Esophagus squamous epithelium (tissue), 5 donors: ENCODE measurements around the gene GSK3B. TPM values are rescaled to one million over a fixed set of nuclear protein-coding genes. Genes with fewer than 3 reads are reported as not detected.
"Not testable (repeated sequence)": the region's sequence is repeated elsewhere in the genome, so short reads cannot be mapped to it uniquely, and the experiment has no call there.

ENCODE experiments used
- DNase-seq: peaks from one replicate; lab custom pipeline; 2025; lab: John Stamatoyannopoulos, UW
- H3K27ac ChIP-seq, 4 donors: fragments of 200-600 bp; sonication (generic); one replicate each; pipeline ENCODE4 v1.5.1; 2016 to 2019; ENCODE audit warnings: mild to moderate bottlenecking in 1 of 4
- H3K27me3 ChIP-seq, 4 donors: fragments of 200-600 bp; sonication (generic); 1 replicate in 3 of 4; 2 replicates in 1 of 4; pipeline versions ENCODE4 v1.5.1 to v1.6.0; 2017 to 2021; ENCODE audit warnings: antibody characterized with exemption in 1 of 4
- H3K36me3 ChIP-seq, 3 donors: fragments of 200-600 bp; sonication (generic); one replicate each; pipeline ENCODE4 v1.5.1; 2016 to 2019
- H3K4me1 ChIP-seq, 3 donors: fragments of 200-600 bp; sonication (generic); one replicate each; pipeline ENCODE4 v1.5.1; 2017 to 2019
- H3K4me3 ChIP-seq, 4 donors: fragments of 200-600 bp; sonication (generic); 1 replicate in 3 of 4; 2 replicates in 1 of 4; pipeline ENCODE4 v1.5.1; 2016 to 2019; ENCODE audit warnings: mild to moderate bottlenecking in 2 of 4, moderate library complexity in 1 of 4
- H3K9me3 ChIP-seq, 3 donors: fragments of 200-600 bp; sonication (generic); one replicate each; pipeline ENCODE4 v1.5.1; 2016 to 2019
- POLR2A ChIP-seq, 4 donors: fragments of 450-650 bp; IDR thresholded peaks; one replicate each; pipeline ENCODE4 v1.6.1; 2017; ENCODE audit warnings: antibody characterized with exemption in 4 of 4, mild to moderate bottlenecking in 4 of 4, moderate library complexity in 3 of 4
- WGBS, 2 donors: methylation state at CpG; one replicate each; pipeline ENCODE4 v1.1.5; 2018; 5-methylcytosine and 5-hydroxymethylcytosine counted together
- intact Hi-C: fragments of 100-400 bp; cut with DNase I; formaldehyde crosslinking; loops from one replicate; pipeline ENCODE4 v1.15.0; 2022
- total RNA-seq, 4 donors: library from RNA; depleted of rRNA; stranded (reverse); fragments of >200 nt; gene quantifications; one replicate each; pipeline ENCODE4 v1.1.0, GENCODE V29; 2016
- TF ChIP-seq, protein P1 (sequence below), 6 experiments: fragments of 450-650 bp in 4 of 6; fragments of 200-600 bp in 2 of 6; sonication (generic) in 2 of 6; IDR thresholded peaks; one replicate each; pipeline ENCODE4 v1.5.1; 2016 to 2019; ENCODE audit warnings: antibody characterized with exemption in 6 of 6, mild to moderate bottlenecking in 4 of 6, moderate library complexity in 4 of 6
- donor health status: DM: yes; HTN: yes; CAD: no.

Gene GSK3B
- total RNA-seq, 4 donors from 2014 or later, result 24.1 to 38.9 (median 34.5) TPM

DNA sequence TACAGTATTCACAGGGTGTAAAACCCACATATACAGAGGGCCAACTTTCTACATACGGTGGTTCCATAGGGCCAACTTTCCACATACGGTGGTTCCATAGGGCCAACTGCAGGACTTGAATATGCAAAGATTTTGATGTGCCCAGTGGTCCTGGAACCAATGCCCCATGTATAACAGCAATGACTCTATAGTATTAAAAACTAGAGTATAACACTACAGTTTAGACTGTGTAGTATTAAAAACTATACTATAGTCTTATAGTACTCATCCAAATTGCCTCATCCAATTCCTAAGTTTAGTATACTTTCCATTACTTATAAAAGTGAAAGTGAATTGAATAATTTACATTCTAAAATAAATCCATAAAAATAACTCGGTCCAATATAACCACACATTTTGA is 75.9 kb downstream of the GSK3B start:
- H3K36me3 ChIP-seq, result no peaks in the 10 kb centered on the region
- no peaks in the 10 kb centered on the region for H3K27me3 ChIP-seq
- no peak for DNase-seq
- no peaks in the 10 kb centered on the region for H3K9me3 ChIP-seq
- TF ChIP-seq, protein P1, sequence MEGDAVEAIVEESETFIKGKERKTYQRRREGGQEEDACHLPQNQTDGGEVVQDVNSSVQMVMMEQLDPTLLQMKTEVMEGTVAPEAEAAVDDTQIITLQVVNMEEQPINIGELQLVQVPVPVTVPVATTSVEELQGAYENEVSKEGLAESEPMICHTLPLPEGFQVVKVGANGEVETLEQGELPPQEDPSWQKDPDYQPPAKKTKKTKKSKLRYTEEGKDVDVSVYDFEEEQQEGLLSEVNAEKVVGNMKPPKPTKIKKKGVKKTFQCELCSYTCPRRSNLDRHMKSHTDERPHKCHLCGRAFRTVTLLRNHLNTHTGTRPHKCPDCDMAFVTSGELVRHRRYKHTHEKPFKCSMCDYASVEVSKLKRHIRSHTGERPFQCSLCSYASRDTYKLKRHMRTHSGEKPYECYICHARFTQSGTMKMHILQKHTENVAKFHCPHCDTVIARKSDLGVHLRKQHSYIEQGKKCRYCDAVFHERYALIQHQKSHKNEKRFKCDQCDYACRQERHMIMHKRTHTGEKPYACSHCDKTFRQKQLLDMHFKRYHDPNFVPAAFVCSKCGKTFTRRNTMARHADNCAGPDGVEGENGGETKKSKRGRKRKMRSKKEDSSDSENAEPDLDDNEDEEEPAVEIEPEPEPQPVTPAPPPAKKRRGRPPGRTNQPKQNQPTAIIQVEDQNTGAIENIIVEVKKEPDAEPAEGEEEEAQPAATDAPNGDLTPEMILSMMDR (IDR thresholded peaks at IDR 0.05), result no peak
- TF ChIP-seq POLR2A (IDR thresholded peaks at IDR 0.05), result no peak
- no peak overlapping the region for H3K4me3 ChIP-seq
- H3K27ac ChIP-seq, result no peak overlapping the region
- peaks cover 0 to 32% (median 9%) of the 10 kb centered on the region in 3 donors for H3K4me1 ChIP-seq
- 84 to 89% methylated on average over 3 of the region's 3 CpGs for WGBS, 2 donors
- intact Hi-C loops, result no loop called here

DNA sequence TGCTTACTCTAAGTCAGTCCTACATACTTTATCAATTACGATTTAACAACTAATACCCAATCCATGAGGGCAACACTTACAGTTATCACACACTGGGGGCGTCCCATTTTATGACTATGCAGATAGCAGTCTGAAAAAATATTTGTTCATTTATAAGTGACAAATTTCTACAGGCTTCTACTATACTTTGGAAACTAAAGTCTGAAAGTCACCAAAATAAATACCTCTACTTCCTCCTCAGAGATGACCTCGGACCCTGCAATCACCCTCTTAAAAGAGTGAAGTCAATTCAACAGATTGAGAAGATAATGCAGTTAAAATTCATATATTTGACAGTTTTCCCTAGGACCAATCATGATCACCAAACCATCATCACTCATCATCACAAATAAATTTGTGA is 76.6 kb downstream of the GSK3B start:
- H3K36me3 ChIP-seq, result no peaks in the 10 kb centered on the region
- no peak overlapping the region for H3K4me3 ChIP-seq
- H3K9me3 ChIP-seq, result no peaks in the 10 kb centered on the region
- no peaks in the 10 kb centered on the region for H3K27me3 ChIP-seq
- 79 to 91% methylated on average over 3 of the region's 3 CpGs for WGBS, 2 donors
- H3K27ac ChIP-seq, result no peak overlapping the region
- no peak for TF ChIP-seq POLR2A (IDR thresholded peaks at IDR 0.05)
- TF ChIP-seq, protein P1 (IDR thresholded peaks at IDR 0.05), result no peak
- intact Hi-C loops, result no loop called here
- DNase-seq, result no peak
- H3K4me1 ChIP-seq, result peaks cover 0 to 39% (median 9%) of the 10 kb centered on the region in 3 donors

DNA sequence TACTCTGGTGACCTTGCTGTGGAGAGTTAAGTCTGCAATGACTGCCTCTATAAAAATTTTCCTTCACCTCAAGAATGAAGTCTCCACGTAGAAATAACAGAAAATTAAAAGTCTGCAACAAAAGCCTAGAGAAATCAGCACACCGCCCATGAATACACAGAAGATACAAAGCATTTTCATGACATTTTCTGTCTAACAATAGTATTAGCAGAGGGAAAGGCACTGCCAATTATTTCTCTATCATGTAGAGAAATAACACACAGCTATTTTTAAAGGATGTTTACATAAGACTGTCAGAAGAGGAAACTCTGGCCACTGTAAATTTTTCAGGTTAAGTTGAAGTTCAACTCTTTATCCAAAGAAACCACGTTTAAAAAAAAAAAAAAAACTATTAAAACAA is 80.8 kb downstream of the GSK3B start:
- no peaks in the 10 kb centered on the region for H3K36me3 ChIP-seq
- no peak overlapping the region for H3K4me3 ChIP-seq
- 34 to 39% methylated on average over 3 of the region's 3 CpGs for WGBS, 2 donors
- intact Hi-C loops, result no loop called here
- peaks cover 0 to 36% (median 9%) of the 10 kb centered on the region in 3 donors for H3K4me1 ChIP-seq
- no peaks in the 10 kb centered on the region for H3K27me3 ChIP-seq
- TF ChIP-seq, protein P1 (IDR thresholded peaks at IDR 0.05), result no peak
- H3K27ac ChIP-seq, result no peak overlapping the region
- no peaks in the 10 kb centered on the region for H3K9me3 ChIP-seq
- no peak for DNase-seq

DNA sequence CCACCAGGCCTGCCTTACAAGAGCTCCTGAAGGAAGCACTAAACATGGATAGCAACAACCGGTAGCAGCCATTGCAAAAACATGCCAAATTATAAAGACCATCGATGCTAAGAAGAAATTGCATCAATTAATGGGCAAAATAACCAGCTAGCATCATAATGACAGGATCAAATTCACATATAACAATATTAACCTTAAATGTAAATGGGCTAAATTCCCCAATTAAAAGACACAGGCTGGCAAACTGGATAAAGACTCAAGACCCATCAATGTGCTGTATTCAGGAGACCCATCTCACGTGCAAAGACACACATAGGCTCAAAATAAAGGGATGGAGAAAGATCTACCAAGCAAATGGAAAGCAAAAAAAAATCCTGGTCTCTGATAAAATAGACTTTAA is 88.5 kb downstream of the GSK3B start:
- Histone ChIP-seq H3K36me3 (peaks cover 0 to 13% (median 0%) of the 10 kb centered on the region in 3 donors), H3K4me1 (peaks cover 0 to 12% (median 0%) of the 10 kb centered on the region in 3 donors)
- H3K4me3 ChIP-seq, H3K9me3 ChIP-seq, H3K27me3 ChIP-seq, H3K27ac ChIP-seq, DNase-seq, intact Hi-C loops: not testable (repeated sequence)
- WGBS, 2 donors, result 93 to 98% methylated on average over 3 of the region's 3 CpGs

DNA sequence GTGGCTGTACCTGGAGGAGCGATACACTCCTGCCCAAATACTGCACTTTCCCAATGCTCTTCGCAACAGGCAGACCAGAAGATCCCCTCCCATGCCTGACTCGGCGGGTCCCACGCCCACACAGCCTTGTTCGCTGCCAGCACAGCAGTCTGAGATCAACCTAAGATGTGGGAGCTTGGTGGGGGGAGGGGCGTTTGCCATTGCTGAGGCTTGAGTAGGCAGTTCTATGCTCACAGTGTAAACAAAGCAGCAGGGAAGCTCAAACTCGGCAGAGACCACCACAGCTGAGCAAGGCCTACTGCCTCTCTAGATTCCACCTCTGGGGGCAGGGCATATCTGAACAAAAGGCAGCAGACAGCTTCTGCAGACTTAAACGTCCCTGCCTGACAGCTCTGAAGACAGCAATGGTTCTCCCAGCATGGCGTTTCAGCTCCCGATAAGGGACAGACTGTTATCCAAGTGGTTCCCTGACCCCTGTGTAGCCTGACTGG is 90.2 kb downstream of the GSK3B start:
- intact Hi-C loops, result not testable (repeated sequence)

DNA sequence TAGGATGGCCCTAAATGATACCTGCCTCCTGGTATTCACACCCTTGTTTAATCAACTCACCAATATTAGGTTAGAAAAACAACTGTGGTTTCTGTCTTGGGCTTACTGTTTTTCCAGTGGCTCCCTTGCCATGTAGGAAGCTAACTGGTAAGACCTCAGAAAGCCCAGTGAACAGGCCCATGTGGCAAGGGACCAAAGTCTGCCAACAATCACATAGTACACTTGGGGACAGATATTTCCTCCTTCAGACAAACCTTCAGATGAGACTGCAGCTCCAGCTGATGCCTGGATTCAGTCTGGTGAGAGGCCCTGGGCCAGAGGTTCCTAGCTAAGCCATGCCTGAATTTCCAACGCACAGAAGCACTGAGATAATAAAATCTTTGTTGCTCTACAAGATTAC is 96.1 kb downstream of the GSK3B start:
- no peak overlapping the region for H3K27ac ChIP-seq
- no peaks in the 10 kb centered on the region for H3K4me1 ChIP-seq
- DNase-seq, result no peak
- TF ChIP-seq POLR2A (IDR thresholded peaks at IDR 0.05), result no peak
- TF ChIP-seq, protein P1 (IDR thresholded peaks at IDR 0.05), result no peak
- H3K4me3 ChIP-seq, result no peak overlapping the region
- no peaks in the 10 kb centered on the region for H3K9me3 ChIP-seq
- WGBS, 2 donors, result 47 to 100% methylated on average over 1 of the region's 1 CpG
- intact Hi-C loops, result no loop called here
- peaks cover 0 to 27% (median 0%) of the 10 kb centered on the region in 3 donors for H3K36me3 ChIP-seq
- no peaks in the 10 kb centered on the region for H3K27me3 ChIP-seq

More for the DNA sequence above, 90.2 kb downstream of the GSK3B start:
- not testable (repeated sequence) for H3K9me3 ChIP-seq, DNase-seq, H3K27ac ChIP-seq, H3K4me3 ChIP-seq, H3K27me3 ChIP-seq
- 61% methylated on average over 4 of the region's 11 CpGs; no CpG with 5 or more reads in 1 of the 2 donors for WGBS, 2 donors
- Histone ChIP-seq H3K36me3 (peaks cover 0 to 15% (median 0%) of the 10 kb centered on the region in 3 donors), H3K4me1 (peaks cover 0 to 11% (median 0%) of the 10 kb centered on the region in 3 donors)
